Testis (tissue), 2 donors: ENCODE measurements around the gene MTF1.

ENCODE experiments used
- CTCF ChIP-seq, 3 experiments: fragments of 450-650 bp in 2 of 3; fragments of 200-600 bp in 1 of 3; sonication (generic) in 1 of 3; IDR thresholded peaks; one replicate each; pipeline ENCODE4 v1.5.1; 2016 to 2019; ENCODE audit warnings: antibody characterized with exemption in 3 of 3, mild to moderate bottlenecking in 2 of 3, moderate library complexity in 1 of 3
- POLR2A ChIP-seq: fragments of 450-650 bp; IDR thresholded peaks from one replicate; pipeline ENCODE4 v1.6.1; 2017; ENCODE audit warnings: antibody characterized with exemption, mild to moderate bottlenecking, moderate library complexity

- TF ChIP-seq CTCF (IDR thresholded peaks at IDR 0.05) (no peak), POLR2A (no peak)
Measured at GRCh38 chr1:37836788-37837187, 22.6 kb downstream of the MTF1 start.
